ENCODE data around the gene BCAS4.

- TF ChIP-seq, protein P1, sequence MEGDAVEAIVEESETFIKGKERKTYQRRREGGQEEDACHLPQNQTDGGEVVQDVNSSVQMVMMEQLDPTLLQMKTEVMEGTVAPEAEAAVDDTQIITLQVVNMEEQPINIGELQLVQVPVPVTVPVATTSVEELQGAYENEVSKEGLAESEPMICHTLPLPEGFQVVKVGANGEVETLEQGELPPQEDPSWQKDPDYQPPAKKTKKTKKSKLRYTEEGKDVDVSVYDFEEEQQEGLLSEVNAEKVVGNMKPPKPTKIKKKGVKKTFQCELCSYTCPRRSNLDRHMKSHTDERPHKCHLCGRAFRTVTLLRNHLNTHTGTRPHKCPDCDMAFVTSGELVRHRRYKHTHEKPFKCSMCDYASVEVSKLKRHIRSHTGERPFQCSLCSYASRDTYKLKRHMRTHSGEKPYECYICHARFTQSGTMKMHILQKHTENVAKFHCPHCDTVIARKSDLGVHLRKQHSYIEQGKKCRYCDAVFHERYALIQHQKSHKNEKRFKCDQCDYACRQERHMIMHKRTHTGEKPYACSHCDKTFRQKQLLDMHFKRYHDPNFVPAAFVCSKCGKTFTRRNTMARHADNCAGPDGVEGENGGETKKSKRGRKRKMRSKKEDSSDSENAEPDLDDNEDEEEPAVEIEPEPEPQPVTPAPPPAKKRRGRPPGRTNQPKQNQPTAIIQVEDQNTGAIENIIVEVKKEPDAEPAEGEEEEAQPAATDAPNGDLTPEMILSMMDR (conservative IDR thresholded peaks at IDR 0.05) = no peak
- no peak for TF ChIP-seq EZH2 (IDR thresholded peaks at IDR 0.05; ENCODE audit: low read depth)
Observed at GRCh38 chr20:50826121-50826520, 31.3 kb downstream of the BCAS4 start.

All from PC-9 (cell line).